Measurements from ENCODE around the gene IL16.

IL16 gene

GRCh38 chr15:81335631-81336030 lies 139.0 kb downstream of the IL16 start:
- TF ChIP-seq REST (IDR thresholded peaks at IDR 0.05; ENCODE audit: insufficient read depth in 1 of 2, low read depth in 2 of 2, low read length in 2 of 2) = no peak
- no peak for TF ChIP-seq SIN3A (IDR thresholded peaks at IDR 0.05; ENCODE audit: borderline replicate concordance, insufficient read depth, low read length)
- no peak for TF ChIP-seq POLR2AphosphoS5 (IDR thresholded peaks at IDR 0.05; ENCODE audit: low read depth, low read length)
- TF ChIP-seq FOXP2 (optimal IDR thresholded peaks at IDR 0.05; ENCODE audit: borderline replicate concordance, extremely low read depth, extremely low read length, insufficient read depth) = no peak
- no peak for TF ChIP-seq TAF1 (IDR thresholded peaks at IDR 0.05; ENCODE audit: borderline replicate concordance, insufficient read depth, low read length)

- TF ChIP-seq REST (IDR thresholded peaks at IDR 0.05; ENCODE audit: insufficient read depth in 1 of 2, low read depth in 2 of 2, low read length in 2 of 2) = no peak
- no peak for TF ChIP-seq TAF1 (IDR thresholded peaks at IDR 0.05; ENCODE audit: borderline replicate concordance, insufficient read depth, low read length)
- TF ChIP-seq POLR2AphosphoS5 (IDR thresholded peaks at IDR 0.05; ENCODE audit: low read depth, low read length) = no peak
- TF ChIP-seq SIN3A (IDR thresholded peaks at IDR 0.05; ENCODE audit: borderline replicate concordance, insufficient read depth, low read length) = no peak
- TF ChIP-seq FOXP2 (optimal IDR thresholded peaks at IDR 0.05; ENCODE audit: borderline replicate concordance, extremely low read depth, extremely low read length, insufficient read depth) = no peak
These were observed 139.9 kb downstream of the IL16 start for GRCh38 chr15:81336568-81336967.

- TF ChIP-seq TAF1 (IDR thresholded peaks at IDR 0.05; ENCODE audit: borderline replicate concordance, insufficient read depth, low read length) (no peak), REST (IDR thresholded peaks at IDR 0.05; ENCODE audit: insufficient read depth in 1 of 2, low read depth in 2 of 2, low read length in 2 of 2) (no peak), SIN3A (IDR thresholded peaks at IDR 0.05; ENCODE audit: borderline replicate concordance, insufficient read depth, low read length) (no peak), POLR2AphosphoS5 (IDR thresholded peaks at IDR 0.05; ENCODE audit: low read depth, low read length) (no peak), FOXP2 (optimal IDR thresholded peaks at IDR 0.05; ENCODE audit: borderline replicate concordance, extremely low read depth, extremely low read length, insufficient read depth) (no peak)
These were observed 140.6 kb downstream of the IL16 start for GRCh38 chr15:81337241-81337640.

- TF ChIP-seq REST (IDR thresholded peaks at IDR 0.05; ENCODE audit: insufficient read depth in 1 of 2, low read depth in 2 of 2, low read length in 2 of 2) (no peak), TAF1 (IDR thresholded peaks at IDR 0.05; ENCODE audit: borderline replicate concordance, insufficient read depth, low read length) (no peak), SIN3A (IDR thresholded peaks at IDR 0.05; ENCODE audit: borderline replicate concordance, insufficient read depth, low read length) (no peak), FOXP2 (optimal IDR thresholded peaks at IDR 0.05; ENCODE audit: borderline replicate concordance, extremely low read depth, extremely low read length, insufficient read depth) (no peak), POLR2AphosphoS5 (IDR thresholded peaks at IDR 0.05; ENCODE audit: low read depth, low read length) (no peak)
These were observed 141.1 kb downstream of the IL16 start for GRCh38 chr15:81337713-81338157.
